ENCODE data around the gene SRD5A1.

- TF ChIP-seq CTCF (IDR thresholded peaks at IDR 0.05) (no peak), POLR2A (IDR thresholded peaks at IDR 0.05) (no peak)
Measured at GRCh38 chr5:6590581-6590980, 42.7 kb upstream of the SRD5A1 start.
